ENCODE results near the gene GPR101. TPM values are rescaled to one million over a fixed set of nuclear protein-coding genes. Genes with fewer than 3 reads are reported as not detected.
"Not testable (repeated sequence)": the region's sequence is repeated elsewhere in the genome, so short reads cannot be mapped to it uniquely, and the experiment has no call there.

Gene GPR101
- total RNA-seq, 1 donor from 2014 or later = not detected

DNA sequence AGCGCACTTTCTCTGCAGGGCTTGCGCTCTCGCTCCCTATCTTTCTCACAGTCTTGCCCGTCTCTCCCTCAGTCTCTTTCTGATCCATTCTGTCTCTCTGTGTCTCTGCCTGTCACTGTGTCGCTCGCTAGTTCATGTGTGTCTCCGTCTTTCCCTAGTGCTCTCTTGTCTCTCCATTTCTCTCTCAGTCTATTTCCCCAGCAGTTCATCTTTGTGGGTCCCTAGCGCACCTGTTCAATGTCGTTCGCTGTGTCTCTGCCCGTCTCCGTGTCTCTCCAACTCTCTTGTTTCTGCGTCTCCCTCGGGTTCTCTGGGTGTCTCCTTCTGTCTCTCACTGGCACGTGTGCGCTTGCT is 1.5 kb downstream of the GPR101 start:
- H3K27me3 Mint-ChIP-seq (ENCODE audit: low read depth) = peaks cover 39% of the 10 kb centered on the region
- no peak overlapping the region for H3K4me3 Mint-ChIP-seq
- H3K9me3 Mint-ChIP-seq = no peaks in the 10 kb centered on the region
- no peaks in the 10 kb centered on the region for H3K36me3 Mint-ChIP-seq
- peaks cover 5% of the 10 kb centered on the region for H3K4me1 Mint-ChIP-seq
- H3K27ac Mint-ChIP-seq = no peak overlapping the region
- DNase-seq (ENCODE audit: low spot score in 2 of 2, unreplicated experiment in 2 of 2) = no peak
- TF ChIP-seq, protein P1, sequence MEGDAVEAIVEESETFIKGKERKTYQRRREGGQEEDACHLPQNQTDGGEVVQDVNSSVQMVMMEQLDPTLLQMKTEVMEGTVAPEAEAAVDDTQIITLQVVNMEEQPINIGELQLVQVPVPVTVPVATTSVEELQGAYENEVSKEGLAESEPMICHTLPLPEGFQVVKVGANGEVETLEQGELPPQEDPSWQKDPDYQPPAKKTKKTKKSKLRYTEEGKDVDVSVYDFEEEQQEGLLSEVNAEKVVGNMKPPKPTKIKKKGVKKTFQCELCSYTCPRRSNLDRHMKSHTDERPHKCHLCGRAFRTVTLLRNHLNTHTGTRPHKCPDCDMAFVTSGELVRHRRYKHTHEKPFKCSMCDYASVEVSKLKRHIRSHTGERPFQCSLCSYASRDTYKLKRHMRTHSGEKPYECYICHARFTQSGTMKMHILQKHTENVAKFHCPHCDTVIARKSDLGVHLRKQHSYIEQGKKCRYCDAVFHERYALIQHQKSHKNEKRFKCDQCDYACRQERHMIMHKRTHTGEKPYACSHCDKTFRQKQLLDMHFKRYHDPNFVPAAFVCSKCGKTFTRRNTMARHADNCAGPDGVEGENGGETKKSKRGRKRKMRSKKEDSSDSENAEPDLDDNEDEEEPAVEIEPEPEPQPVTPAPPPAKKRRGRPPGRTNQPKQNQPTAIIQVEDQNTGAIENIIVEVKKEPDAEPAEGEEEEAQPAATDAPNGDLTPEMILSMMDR (IDR thresholded peaks at IDR 0.05; ENCODE audit: unreplicated experiment) = no peak

DNA sequence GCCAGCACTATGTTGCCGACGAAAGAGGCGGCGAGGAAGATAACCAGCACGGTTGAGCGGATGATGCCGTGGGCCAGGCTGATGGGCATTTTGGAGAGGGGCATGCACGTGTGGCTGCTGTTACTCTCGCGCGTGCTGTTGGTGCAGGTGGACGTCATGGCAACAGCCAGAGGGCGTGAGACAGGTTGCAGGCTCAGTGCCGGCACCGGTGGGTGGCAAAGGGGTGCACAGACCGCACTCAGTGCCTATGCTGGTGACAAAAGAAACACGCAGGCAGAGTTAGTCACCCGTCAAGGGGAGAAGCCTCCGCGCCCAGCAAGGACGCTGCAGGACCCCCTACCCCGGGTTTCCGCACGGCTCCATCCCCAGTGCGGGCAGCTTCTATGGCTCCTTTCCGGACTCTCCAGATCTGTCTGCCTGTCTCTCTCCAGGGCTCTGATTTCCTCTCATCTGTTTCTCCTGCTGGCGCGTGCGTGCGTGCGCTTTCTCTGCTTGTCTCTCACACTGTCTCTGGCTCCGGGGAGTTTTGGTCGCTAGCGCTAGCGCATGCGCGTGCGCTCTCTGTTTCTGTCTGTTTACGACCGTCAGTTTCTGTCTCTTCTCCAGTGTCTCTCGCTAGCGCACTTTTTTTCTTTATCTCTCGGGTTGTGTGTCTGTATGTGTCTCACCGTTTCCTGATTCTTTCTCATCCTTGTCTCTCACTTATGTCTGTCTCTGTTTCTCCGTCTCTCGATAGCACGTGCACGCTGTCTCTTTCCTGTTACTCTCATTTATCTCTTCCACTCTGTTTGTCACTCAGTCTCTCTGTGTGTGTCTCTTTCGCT is 2.1 kb downstream of the GPR101 start:
- Mint-ChIP-seq H3K4me1 (peaks cover 5% of the 10 kb centered on the region), H3K4me3 (no peak overlapping the region), H3K27me3 (ENCODE audit: low read depth) (peaks cover 39% of the 10 kb centered on the region), H3K9me3 (no peaks in the 10 kb centered on the region), H3K27ac (no peak overlapping the region), H3K36me3 (no peaks in the 10 kb centered on the region)
- TF ChIP-seq, protein P1 (IDR thresholded peaks at IDR 0.05; ENCODE audit: unreplicated experiment) = no peak
- no peak for DNase-seq (ENCODE audit: low spot score in 2 of 2, unreplicated experiment in 2 of 2)

- Mint-ChIP-seq H3K36me3 (no peaks in the 10 kb centered on the region), H3K27me3 (ENCODE audit: low read depth) (peaks cover 37% of the 10 kb centered on the region), H3K9me3 (no peaks in the 10 kb centered on the region), H3K4me3 (no peak overlapping the region), H3K27ac (no peak overlapping the region), H3K4me1 (peaks cover 5% of the 10 kb centered on the region)
- DNase-seq (ENCODE audit: low spot score in 2 of 2, unreplicated experiment in 2 of 2) = no peak
- TF ChIP-seq, protein P1 (IDR thresholded peaks at IDR 0.05; ENCODE audit: unreplicated experiment) = no peak
Measured at GRCh38 chrX:137031039-137031438, 2.8 kb downstream of the GPR101 start.

DNA sequence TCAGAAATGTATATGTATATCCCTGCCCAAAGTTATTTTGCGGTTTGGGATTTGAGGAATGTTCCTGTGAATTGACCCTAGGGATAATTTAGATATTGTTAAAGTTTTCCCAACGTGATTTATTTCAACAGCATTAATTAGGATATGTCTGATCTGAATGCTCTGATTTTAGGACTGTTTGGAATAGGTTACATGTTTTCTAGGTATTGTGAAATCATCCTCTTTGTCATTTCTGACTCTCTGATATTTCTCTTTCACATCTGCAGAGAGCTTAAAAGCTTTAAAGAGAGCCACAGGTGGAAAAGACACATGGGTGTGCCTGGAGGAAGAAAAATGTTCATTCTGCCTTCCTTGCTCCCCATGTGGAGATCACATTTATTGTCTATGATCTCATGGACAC is 5.1 kb downstream of the GPR101 start:
- no peaks in the 10 kb centered on the region for H3K36me3 Mint-ChIP-seq
- H3K9me3 Mint-ChIP-seq = no peaks in the 10 kb centered on the region
- peaks cover 28% of the 10 kb centered on the region for H3K27me3 Mint-ChIP-seq (ENCODE audit: low read depth)
- no peak for DNase-seq (ENCODE audit: low spot score in 2 of 2, unreplicated experiment in 2 of 2)
- H3K4me3 Mint-ChIP-seq = no peak overlapping the region
- peaks cover 5% of the 10 kb centered on the region for H3K4me1 Mint-ChIP-seq
- H3K27ac Mint-ChIP-seq = no peak overlapping the region
- TF ChIP-seq, protein P1 (IDR thresholded peaks at IDR 0.05; ENCODE audit: unreplicated experiment) = no peak

DNA sequence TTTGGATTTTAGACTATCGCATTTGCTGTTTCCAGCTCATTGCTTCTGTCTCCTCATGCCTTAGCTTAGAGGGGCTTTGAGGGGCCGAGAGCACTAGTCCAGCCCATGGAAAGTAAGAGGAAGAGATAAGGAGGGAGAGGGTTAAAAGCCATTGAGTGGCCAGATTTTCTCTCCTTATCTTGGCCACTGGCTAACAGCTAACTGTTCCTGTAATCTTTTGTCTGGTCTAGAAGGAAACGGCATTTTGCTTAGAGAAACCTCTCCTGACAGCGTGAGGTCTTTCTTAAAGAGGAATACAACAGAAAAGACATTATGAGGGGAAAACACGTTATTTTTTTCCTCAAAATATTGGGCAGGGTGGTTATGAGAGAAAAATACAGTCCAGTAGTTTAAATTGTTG is 7.9 kb downstream of the GPR101 start:
- TF ChIP-seq, protein P1 (IDR thresholded peaks at IDR 0.05; ENCODE audit: unreplicated experiment) = no peak
- Mint-ChIP-seq H3K27me3 (ENCODE audit: low read depth) (peaks cover 32% of the 10 kb centered on the region), H3K27ac (no peak overlapping the region), H3K4me1 (no peaks in the 10 kb centered on the region), H3K9me3 (peaks cover 6% of the 10 kb centered on the region), H3K4me3 (no peak overlapping the region), H3K36me3 (no peaks in the 10 kb centered on the region)
- no peak for DNase-seq (ENCODE audit: low spot score in 2 of 2, unreplicated experiment in 2 of 2)

GRCh38 chrX:137000236-137000635 is 33.6 kb downstream of the GPR101 start:
- H3K9me3 Mint-ChIP-seq = peaks cover 42% of the 10 kb centered on the region
- not testable (repeated sequence) for H3K36me3 Mint-ChIP-seq; H3K27ac Mint-ChIP-seq; H3K4me3 Mint-ChIP-seq; H3K27me3 Mint-ChIP-seq (ENCODE audit: low read depth); H3K4me1 Mint-ChIP-seq; DNase-seq (ENCODE audit: low spot score in 2 of 2, unreplicated experiment in 2 of 2)
